ENCODE results near the gene HOXD13. TPM values are rescaled to one million over a fixed set of nuclear protein-coding genes. Genes with fewer than 3 reads are reported as not detected.

Gene HOXD13
- total and polyA plus RNA-seq, 2 of the 13 experiments (the other 11 are each of a cell fraction or from before 2014, with no cell fraction given): not detected

- FAIRE-seq (no peak), ATAC-seq (no peak), DNase-seq (ENCODE audit: low spot score) (no peak)
- TF ChIP-seq CBX2 (IDR thresholded peaks at IDR 0.05; ENCODE audit: low read depth, low read length) (0 out of 2 replicates have a peak, but pooled peaks have one; percentile 74), CBX2 (CRISPR knock-in tag; IDR thresholded peaks at IDR 0.05; ENCODE audit: low read depth) (no peak), ZNF776 (CRISPR knock-in tag; IDR thresholded peaks at IDR 0.05) (no peak), ZNF33B (CRISPR knock-in tag; IDR thresholded peaks at IDR 0.05) (no peak), TFDP1 (CRISPR knock-in tag; IDR thresholded peaks at IDR 0.05; ENCODE audit: borderline replicate concordance) (no peak), ZBTB8A (CRISPR knock-in tag; IDR thresholded peaks at IDR 0.05; ENCODE audit: borderline replicate concordance, low read depth) (no peak), RBAK (CRISPR knock-in tag; IDR thresholded peaks at IDR 0.05) (no peak)
- no peak overlapping the region for H3K9ac ChIP-seq (ENCODE audit: insufficient read depth, low read depth, low read length)
- H3K27ac ChIP-seq (ENCODE audit: extremely low read length, insufficient read depth, low read length): no peak overlapping the region
- WGBS (ENCODE audit: low lambda C conversion rate): 3% methylated on average over 7 of the region's 7 CpGs
- H4K20me1 ChIP-seq (ENCODE audit: insufficient read depth, low read length): no peaks in the 10 kb centered on the region; the same call in 1 of the 2 replicates
- ChIA-PET POLR2A (no interaction called here), CTCF (ENCODE audit: low intra/inter-chr PET ratio, low total read pairs) (no interaction called here)
- intact Hi-C loops (cut with micrococcal nuclease; ENCODE audit: unreplicated experiment): no loop called here
- BruUV-seq (replicated peaks): no TSS peak
- no peak overlapping the region for H3K4me3 ChIP-seq (replicated peaks in 1 of 3; ENCODE audit: insufficient read depth in 1 of 3, low read depth in 2 of 3, low read length in 3 of 3)
- H2AFZ ChIP-seq (ENCODE audit: low read length): no peak overlapping the region
- H3K36me3 ChIP-seq (replicated peaks in 1 of 2; ENCODE audit: control insufficient read depth in 1 of 2, insufficient read depth in 2 of 2, low read length in 2 of 2): no peaks in the 10 kb centered on the region
- no peak overlapping the region for H3K4me2 ChIP-seq (ENCODE audit: low read depth, low read length)
- H3K79me2 ChIP-seq (ENCODE audit: insufficient read depth, low read length): no peaks in the 10 kb centered on the region
- peaks cover 7% of the 10 kb centered on the region; the same call in 1 of the 2 replicates for H3K4me1 ChIP-seq (ENCODE audit: insufficient read depth, low read length)
- in situ Hi-C loops (cut with HindIII; ENCODE audit: extremely low pct_ligation_motif_present, low pct_unique_long_range_greater_than_20kb): loop anchor here (10.0 kb wide), 1 partner anchor 1068 kb away; no protein-coding TSS in a partner anchor
- H3K27me3 ChIP-seq (ENCODE audit: control insufficient read depth in 1 of 2, insufficient read depth in 2 of 2, low read length in 2 of 2): peaks cover 37 to 98% of the 10 kb centered on the region in 2 experiments
- H3K9me3 ChIP-seq (ENCODE audit: low read length): no peaks in the 10 kb centered on the region
Observed at GRCh38 chr2:176102309-176102866, 9.9 kb downstream of the HOXD13 start.

GRCh38 chr2:176103194-176103593, 10.7 kb downstream of the HOXD13 start:
- H3K36me3 ChIP-seq (replicated peaks in 1 of 2; ENCODE audit: control insufficient read depth in 1 of 2, insufficient read depth in 2 of 2, low read length in 2 of 2): no peaks in the 10 kb centered on the region
- 42% methylated on average over 7 of the region's 7 CpGs for WGBS (ENCODE audit: low lambda C conversion rate)
- H3K4me3 ChIP-seq (replicated peaks in 1 of 3; ENCODE audit: insufficient read depth in 1 of 3, low read depth in 2 of 3, low read length in 3 of 3): no peak overlapping the region
- ATAC-seq (no peak), FAIRE-seq (no peak), DNase-seq (ENCODE audit: low spot score) (no peak)
- peaks cover 36 to 92% of the 10 kb centered on the region in 2 experiments for H3K27me3 ChIP-seq (ENCODE audit: control insufficient read depth in 1 of 2, insufficient read depth in 2 of 2, low read length in 2 of 2)
- intact Hi-C loops (cut with micrococcal nuclease; ENCODE audit: unreplicated experiment): no loop called here
- H3K4me1 ChIP-seq (ENCODE audit: insufficient read depth, low read length): peaks cover under 1% of the 10 kb centered on the region; the same call in 1 of the 2 replicates
- ChIA-PET POLR2A (no interaction called here), CTCF (ENCODE audit: low intra/inter-chr PET ratio, low total read pairs) (no interaction called here)
- no peak overlapping the region for H3K27ac ChIP-seq (ENCODE audit: extremely low read length, insufficient read depth, low read length)
- no peaks in the 10 kb centered on the region; the same call in 1 of the 2 replicates for H4K20me1 ChIP-seq (ENCODE audit: insufficient read depth, low read length)
- no peaks in the 10 kb centered on the region for H3K9me3 ChIP-seq (ENCODE audit: low read length)
- H3K79me2 ChIP-seq (ENCODE audit: insufficient read depth, low read length): no peaks in the 10 kb centered on the region
- no peak overlapping the region for H2AFZ ChIP-seq (ENCODE audit: low read length)
- BruUV-seq (replicated peaks): no TSS peak
- in situ Hi-C loops (cut with HindIII; ENCODE audit: extremely low pct_ligation_motif_present, low pct_unique_long_range_greater_than_20kb): loop anchor here (10.0 kb wide), 1 partner anchor 1068 kb away; no protein-coding TSS in a partner anchor
- no peak overlapping the region for H3K4me2 ChIP-seq (ENCODE audit: low read depth, low read length)
- no peak overlapping the region for H3K9ac ChIP-seq (ENCODE audit: insufficient read depth, low read depth, low read length)
- no peak for TF ChIP-seq HINFP (CRISPR knock-in tag; IDR thresholded peaks at IDR 0.05; ENCODE audit: low read depth)

Measured in HepG2 (cell line).